Prostate gland (tissue), 2 donors: ENCODE results near the gene CMPK2. TPM values are rescaled to one million over a fixed set of nuclear protein-coding genes. Genes with fewer than 3 reads are reported as not detected.
"Not testable (repeated sequence)": the region's sequence is repeated elsewhere in the genome, so short reads cannot be mapped to it uniquely, and the experiment has no call there.

ENCODE experiments used
- DNase-seq: peaks from one replicate; pipeline ENCODE4 v3.0.0-alpha.2; 2019; ENCODE audit warnings: low spot score
- H3K27ac ChIP-seq, 2 donors: fragments of 200-600 bp; sonication (generic); 2 replicates each; pipeline ENCODE4 v1.5.1; 2017 to 2019
- H3K27me3 ChIP-seq: fragments of 200-600 bp; sonication (generic); replicated peaks from 2 replicates; pipeline ENCODE4 v1.5.1; 2019; ENCODE audit not compliant: insufficient read depth
- H3K36me3 ChIP-seq, 2 donors: fragments of 200-600 bp; sonication (generic); 1 replicate in 1 of 2; 2 replicates in 1 of 2; pipeline versions ENCODE4 v1.5.1 to v1.8.1; 2017 to 2019
- H3K4me1 ChIP-seq: fragments of 200-600 bp; sonication (generic); replicated peaks from 2 replicates; pipeline ENCODE4 v1.5.1; 2019
- H3K4me3 ChIP-seq, 2 donors: fragments of 200-600 bp; sonication (generic); 2 replicates each; pipeline ENCODE4 v1.5.1; 2017 to 2019
- H3K9me3 ChIP-seq: fragments of 200-600 bp; sonication (generic); 2 replicates; pipeline ENCODE4 v1.5.1; 2017
- POLR2A ChIP-seq: fragments of 450-650 bp; IDR thresholded peaks from one replicate; pipeline ENCODE4 v1.6.1; 2016; ENCODE audit warnings: antibody characterized with exemption, mild to moderate bottlenecking
- POLR2AphosphoS5 ChIP-seq: sonication (generic); formaldehyde crosslinking; IDR thresholded peaks from one replicate; pipeline ENCODE4 v1.6.1; 2017; ENCODE audit warnings: antibody characterized with exemption
- WGBS: methylation state at CpG from one replicate; pipeline ENCODE4 v1.1.5; 2018; 5-methylcytosine and 5-hydroxymethylcytosine counted together
- intact Hi-C: fragments of 100-400 bp; cut with DNase I; formaldehyde crosslinking; loops from one replicate; pipeline ENCODE4 v1.14.2; 2022
- total RNA-seq, 2 donors: library from RNA; depleted of rRNA; stranded (reverse); fragments of >200 nt; gene quantifications; one replicate each; pipeline ENCODE4 v1.1.0, GENCODE V29; 2016
- TF ChIP-seq, protein P1 (sequence below), 4 experiments: fragments of 200-600 bp in 2 of 4; fragments of 450-650 bp in 2 of 4; sonication (generic) in 2 of 4; IDR thresholded peaks; 1 replicate in 3 of 4; 2 replicates in 1 of 4; pipeline ENCODE4 v1.5.1; 2016 to 2019; ENCODE audit warnings: antibody characterized with exemption in 4 of 4, mild to moderate bottlenecking in 2 of 4, moderate library complexity in 2 of 4

CMPK2 gene
- total RNA-seq, 2 donors from 2014 or later, result 13.4 to 13.7 TPM

DNA sequence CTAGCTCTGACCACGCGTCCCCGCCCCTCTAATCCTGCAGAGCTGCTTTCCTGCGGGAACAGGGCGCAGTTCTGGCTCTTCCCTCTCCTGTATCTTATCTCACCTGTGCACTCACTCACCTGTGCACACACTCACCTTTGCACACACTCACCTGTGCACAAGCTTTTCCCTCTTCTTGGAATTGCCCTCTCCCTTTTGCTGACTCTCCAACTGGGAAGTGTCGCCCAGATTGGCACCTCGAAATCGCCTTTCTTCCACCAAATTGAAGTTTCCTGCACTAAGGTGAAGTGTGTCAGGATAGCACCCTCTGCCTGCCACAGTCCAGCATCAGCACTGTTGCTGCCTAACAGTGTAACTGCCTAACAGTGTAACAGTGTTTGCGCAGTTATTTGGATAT lies 566 bp upstream of the CMPK2 start:
- intact Hi-C loops, result no loop called here
- peak overlapping the region; percentile 63 to 69 for H3K27ac ChIP-seq
- no peak for TF ChIP-seq POLR2A
- TF ChIP-seq, protein P1, sequence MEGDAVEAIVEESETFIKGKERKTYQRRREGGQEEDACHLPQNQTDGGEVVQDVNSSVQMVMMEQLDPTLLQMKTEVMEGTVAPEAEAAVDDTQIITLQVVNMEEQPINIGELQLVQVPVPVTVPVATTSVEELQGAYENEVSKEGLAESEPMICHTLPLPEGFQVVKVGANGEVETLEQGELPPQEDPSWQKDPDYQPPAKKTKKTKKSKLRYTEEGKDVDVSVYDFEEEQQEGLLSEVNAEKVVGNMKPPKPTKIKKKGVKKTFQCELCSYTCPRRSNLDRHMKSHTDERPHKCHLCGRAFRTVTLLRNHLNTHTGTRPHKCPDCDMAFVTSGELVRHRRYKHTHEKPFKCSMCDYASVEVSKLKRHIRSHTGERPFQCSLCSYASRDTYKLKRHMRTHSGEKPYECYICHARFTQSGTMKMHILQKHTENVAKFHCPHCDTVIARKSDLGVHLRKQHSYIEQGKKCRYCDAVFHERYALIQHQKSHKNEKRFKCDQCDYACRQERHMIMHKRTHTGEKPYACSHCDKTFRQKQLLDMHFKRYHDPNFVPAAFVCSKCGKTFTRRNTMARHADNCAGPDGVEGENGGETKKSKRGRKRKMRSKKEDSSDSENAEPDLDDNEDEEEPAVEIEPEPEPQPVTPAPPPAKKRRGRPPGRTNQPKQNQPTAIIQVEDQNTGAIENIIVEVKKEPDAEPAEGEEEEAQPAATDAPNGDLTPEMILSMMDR (IDR thresholded peaks at IDR 0.05), result peak in 3 of 4 experiments; percentile 24 to 53 (median 39)
- no peak for TF ChIP-seq POLR2AphosphoS5
- 4% methylated on average over 9 of the region's 9 CpGs for WGBS
- no peaks in the 10 kb centered on the region for H3K36me3 ChIP-seq
- DNase-seq, result no peak
- no peaks in the 10 kb centered on the region for H3K27me3 ChIP-seq
- no peaks in the 10 kb centered on the region for H3K4me1 ChIP-seq
- peak overlapping the region; percentile 56 to 64 for H3K4me3 ChIP-seq
- no peaks in the 10 kb centered on the region for H3K9me3 ChIP-seq

DNA sequence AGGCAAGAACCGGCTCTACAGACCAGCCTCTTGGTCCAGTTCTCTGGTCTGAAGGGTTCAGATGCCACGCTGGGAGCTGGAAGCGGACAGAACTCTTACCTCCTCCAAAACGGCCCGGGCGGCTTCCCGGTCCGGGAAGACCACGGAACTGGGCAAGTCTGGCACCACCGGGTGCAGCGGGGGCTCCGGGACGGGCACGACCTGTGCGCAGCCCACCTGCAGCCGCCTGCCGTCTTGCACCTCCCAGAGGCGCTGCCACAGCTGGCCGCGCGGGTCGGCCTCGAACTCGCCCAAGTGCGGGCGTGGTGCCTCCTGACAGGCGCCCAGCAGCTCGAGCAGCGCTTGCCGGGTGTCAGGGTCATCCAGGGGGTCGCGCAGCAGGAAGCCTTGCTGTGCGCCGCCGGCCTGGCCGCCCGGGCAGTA lies 773 bp downstream of the CMPK2 start:
- Histone ChIP-seq H3K4me1 (no peaks in the 10 kb centered on the region), H3K4me3 (peak overlapping the region; percentile 56 to 64), H3K27ac (peak overlapping the region; percentile 63 to 69), H3K9me3 (no peaks in the 10 kb centered on the region), H3K36me3 (no peaks in the 10 kb centered on the region), H3K27me3 (no peaks in the 10 kb centered on the region)
- DNase-seq, result no peak
- TF ChIP-seq POLR2A (no peak), POLR2AphosphoS5 (no peak)
- TF ChIP-seq, protein P1 (IDR thresholded peaks at IDR 0.05), result no peak
- intact Hi-C loops, result no loop called here
- WGBS, result 14% methylated on average over 28 of the region's 37 CpGs

DNA sequence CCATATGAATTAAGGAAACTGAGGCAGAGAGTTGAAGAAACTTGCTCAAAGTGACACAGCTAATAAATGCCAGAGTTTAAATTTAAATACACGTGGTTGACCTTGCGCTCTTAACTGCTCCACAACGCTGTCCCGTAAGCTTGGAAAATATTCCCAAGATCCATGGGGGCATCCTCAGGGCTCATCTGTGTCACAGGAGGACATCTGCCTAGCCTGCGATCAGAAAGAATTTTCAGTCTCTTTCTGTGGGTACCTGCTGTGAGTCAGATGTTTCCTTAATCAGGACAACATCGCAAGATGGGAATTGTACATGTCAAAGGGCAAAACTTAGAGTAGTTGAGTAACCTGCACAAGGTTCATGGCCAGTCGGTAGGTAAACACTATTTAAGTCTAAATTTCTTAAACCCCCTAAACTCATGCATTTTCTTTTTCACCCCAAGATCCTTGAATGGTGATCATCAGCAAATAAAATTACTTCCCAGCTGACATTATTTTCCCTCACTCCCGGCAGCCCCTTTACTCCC lies 1.4 kb downstream of the CMPK2 start:
- 77% methylated on average over 8 of the region's 8 CpGs for WGBS
- no peak overlapping the region for H3K27ac ChIP-seq

DNA sequence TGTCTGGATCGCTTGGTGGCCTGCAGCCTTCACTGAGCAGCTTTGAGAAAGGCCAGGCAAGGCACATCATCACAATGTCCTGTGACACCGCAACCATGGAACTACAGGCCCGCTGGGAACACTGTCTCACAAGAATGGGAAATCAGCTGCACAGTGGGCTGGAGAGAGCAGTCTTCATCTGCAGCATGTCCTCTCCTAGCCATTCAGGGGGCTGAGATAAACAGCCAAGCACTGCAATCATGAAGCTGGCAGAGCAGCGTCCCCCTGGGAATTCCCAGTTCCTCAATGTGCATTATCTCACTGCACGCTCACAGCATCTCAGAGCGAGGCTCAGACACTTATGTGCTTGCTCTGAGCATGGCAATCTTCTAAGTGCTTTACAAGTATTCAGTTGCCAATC lies 1.9 kb downstream of the CMPK2 start:
- intact Hi-C loops, result no loop called here
- WGBS, result 82% methylated on average over 6 of the region's 6 CpGs
- TF ChIP-seq, protein P1 (IDR thresholded peaks at IDR 0.05), result no peak
- TF ChIP-seq POLR2A (no peak), POLR2AphosphoS5 (no peak)
- Histone ChIP-seq H3K27me3 (no peaks in the 10 kb centered on the region), H3K27ac (no peak overlapping the region), H3K9me3 (no peaks in the 10 kb centered on the region), H3K36me3 (no peaks in the 10 kb centered on the region), H3K4me1 (no peaks in the 10 kb centered on the region), H3K4me3 (no peak overlapping the region)
- no peak for DNase-seq

More for the DNA sequence above, 1.4 kb downstream of the CMPK2 start:
- no peaks in the 10 kb centered on the region for H3K4me1 ChIP-seq
- intact Hi-C loops, result no loop called here
- DNase-seq, result no peak
- H3K27me3 ChIP-seq, result no peaks in the 10 kb centered on the region
- TF ChIP-seq, protein P1 (IDR thresholded peaks at IDR 0.05), result no peak
- TF ChIP-seq POLR2AphosphoS5 (no peak), POLR2A (no peak)
- H3K4me3 ChIP-seq, result peak overlapping the region in 1 of 2 donors; percentile 56
- H3K36me3 ChIP-seq, result no peaks in the 10 kb centered on the region
- H3K9me3 ChIP-seq, result no peaks in the 10 kb centered on the region

DNA sequence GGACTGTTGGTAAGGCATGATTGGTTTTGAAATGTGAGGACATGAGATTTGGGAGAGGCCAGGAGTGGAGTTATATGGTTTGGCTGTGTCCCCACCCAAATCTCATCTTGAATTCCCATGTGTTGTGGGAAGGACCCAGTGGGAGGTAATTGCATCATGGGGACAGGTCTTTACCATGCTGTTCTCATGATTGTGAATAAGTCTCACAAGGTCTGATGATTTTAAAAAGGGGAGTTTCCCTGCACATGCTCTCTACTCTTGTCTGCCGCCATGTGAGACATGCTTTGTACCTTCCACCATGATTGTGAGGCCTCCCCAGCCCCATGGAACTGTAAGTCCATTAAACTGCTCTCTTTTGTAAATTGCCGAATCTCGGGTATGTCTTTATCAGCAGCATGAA lies 5.4 kb downstream of the CMPK2 start:
- WGBS, result 98% methylated on average over 3 of the region's 3 CpGs
- intact Hi-C loops, result no loop called here
- Histone ChIP-seq H3K27me3 (no peaks in the 10 kb centered on the region), H3K4me1 (no peaks in the 10 kb centered on the region), H3K9me3 (no peaks in the 10 kb centered on the region), H3K27ac (no peak overlapping the region), H3K36me3 (no peaks in the 10 kb centered on the region), H3K4me3 (no peak overlapping the region)
- DNase-seq, result no peak
- no peak for TF ChIP-seq POLR2A
- no peak for TF ChIP-seq POLR2AphosphoS5
- TF ChIP-seq, protein P1 (IDR thresholded peaks at IDR 0.05), result no peak

DNA sequence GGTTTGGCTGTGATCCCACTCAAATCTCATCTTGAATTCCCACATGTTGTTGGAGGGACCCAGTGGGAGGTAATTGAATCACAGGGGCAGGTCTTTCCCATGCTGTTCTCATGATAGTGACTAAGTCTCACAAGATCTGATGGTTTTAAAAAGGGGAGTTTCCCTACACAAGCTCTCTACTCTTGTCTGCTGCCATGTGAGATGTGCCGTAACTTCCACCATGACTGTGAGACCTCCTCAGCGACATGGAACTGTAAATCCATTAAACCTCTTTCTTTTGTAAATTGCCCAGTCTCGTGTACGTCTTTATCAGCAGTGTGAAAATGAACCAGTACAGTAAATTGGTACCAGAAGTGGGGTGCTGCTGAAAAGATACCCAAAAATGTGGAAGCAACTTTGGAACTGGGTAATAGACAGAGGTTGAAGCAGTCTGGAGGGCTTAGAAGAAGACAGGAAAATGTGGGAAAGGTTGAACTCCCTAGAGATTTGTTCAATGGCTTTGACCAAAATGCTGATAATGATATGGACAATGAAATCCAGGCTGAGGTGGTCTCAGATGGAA lies 7.2 kb downstream of the CMPK2 start:
- H3K9me3 ChIP-seq, H3K4me1 ChIP-seq, H3K27ac ChIP-seq, H3K4me3 ChIP-seq, intact Hi-C loops, H3K36me3 ChIP-seq, DNase-seq, H3K27me3 ChIP-seq: not testable (repeated sequence)
- 97% methylated on average over 4 of the region's 4 CpGs for WGBS
